Fibroblast of pulmonary artery (primary cell): Measurements from ENCODE around the gene SBF2.

ENCODE experiments used
- DNase-seq: peaks from one replicate; pipeline ENCODE4 v3.0.0-alpha.2; 2010; ENCODE audit warnings: low read depth
- H3K4me3 ChIP-seq: replicated peaks from 2 replicates; pipeline ENCODE4 v1.5.1; 2011; ENCODE audit warnings: low read depth, mild to moderate bottlenecking, control low read depth, low read length, moderate library complexity
- CTCF ChIP-seq: IDR thresholded peaks from 2 replicates; pipeline ENCODE4 v1.5.1; 2011; ENCODE audit warnings: mild to moderate bottlenecking, control low read depth, low read length, inconsistent platforms; ENCODE audit errors: missing control alignments

SBF2 gene

GRCh38 chr11:9796854-9797253 lies 497.2 kb downstream of the SBF2 start:
- DNase-seq = no peak
- no peak for TF ChIP-seq CTCF
- no peak overlapping the region for H3K4me3 ChIP-seq

- H3K4me3 ChIP-seq = no peak overlapping the region
- no peak for DNase-seq
- TF ChIP-seq CTCF = no peak
These were observed 497.8 kb downstream of the SBF2 start for GRCh38 chr11:9796266-9796665.

GRCh38 chr11:9790703-9791102 lies 503.3 kb downstream of the SBF2 start:
- DNase-seq = no peak
- no peak overlapping the region for H3K4me3 ChIP-seq
- no peak for TF ChIP-seq CTCF

- TF ChIP-seq CTCF = no peak
These were observed 504.1 kb downstream of the SBF2 start for GRCh38 chr11:9789910-9790309.

GRCh38 chr11:9787981-9788521 lies 506.0 kb downstream of the SBF2 start:
- TF ChIP-seq CTCF = no peak
- H3K4me3 ChIP-seq = no peak overlapping the region
- DNase-seq = peak; percentile 77

More at GRCh38 chr11:9789910-9790309, 504.1 kb downstream of the SBF2 start:
- no peak for DNase-seq
- H3K4me3 ChIP-seq = no peak overlapping the region

GRCh38 chr11:9787260-9787659 lies 506.8 kb downstream of the SBF2 start:
- DNase-seq = no peak
- H3K4me3 ChIP-seq = no peak overlapping the region
- TF ChIP-seq CTCF = no peak

- DNase-seq = peak; percentile 30
- TF ChIP-seq CTCF = no peak
- no peak overlapping the region for H3K4me3 ChIP-seq
These were observed 509.3 kb downstream of the SBF2 start for GRCh38 chr11:9784602-9785315.
